NAMALWA (cell line): ENCODE results near the gene ADD3.
"Not testable (repeated sequence)": the region's sequence is repeated elsewhere in the genome, so short reads cannot be mapped to it uniquely, and the experiment has no call there.

Experiments
- DNase-seq: peaks from one replicate; pipeline ENCODE4 v3.0.0-alpha.2; 2015; ENCODE audit warnings: low spot score

ADD3 gene

DNA sequence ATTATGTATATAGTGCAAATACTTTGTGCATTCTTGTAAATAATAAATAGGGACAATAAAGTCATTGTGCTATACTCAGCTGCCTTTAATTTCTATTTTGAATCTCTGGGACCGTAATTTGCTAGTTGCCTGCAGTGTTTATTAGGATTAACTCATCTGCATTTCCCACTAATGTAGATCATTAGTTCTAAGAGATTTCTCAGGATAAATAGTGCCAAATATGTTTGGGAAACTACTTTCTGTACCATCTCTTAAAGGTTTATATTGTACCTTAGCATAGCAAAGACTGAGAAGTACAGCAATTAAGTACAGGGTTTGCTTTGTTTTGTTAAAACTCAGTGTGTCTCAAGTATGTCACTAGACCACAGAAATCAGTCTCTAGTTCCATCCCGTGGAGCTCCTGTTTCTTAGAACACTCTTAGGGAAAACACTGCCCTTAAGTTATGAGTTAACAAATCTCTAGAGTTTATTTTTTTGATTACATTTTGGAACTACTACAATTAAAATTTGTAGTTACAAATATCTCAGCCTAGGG lies 26.0 kb downstream of the ADD3 start:
- DNase-seq: no peak

DNA sequence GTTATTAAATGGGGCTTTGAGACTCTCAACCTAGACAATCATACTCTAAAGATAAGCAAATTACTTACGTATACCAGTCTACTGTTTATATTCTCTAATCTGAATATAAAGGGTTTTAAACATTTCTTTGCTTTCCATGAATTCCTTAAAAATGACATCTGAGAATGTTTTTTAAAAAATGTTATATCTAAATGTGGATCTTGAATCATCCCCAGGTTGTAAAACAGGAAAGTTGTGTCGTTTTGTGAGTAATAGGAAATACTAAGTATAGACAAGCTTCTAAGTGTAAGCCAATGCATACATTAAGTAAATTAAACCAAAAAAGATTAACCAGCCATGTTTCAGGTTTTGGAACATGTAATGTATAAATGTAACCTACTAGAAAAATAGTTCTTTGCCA lies 26.8 kb downstream of the ADD3 start:
- DNase-seq: no peak

DNA sequence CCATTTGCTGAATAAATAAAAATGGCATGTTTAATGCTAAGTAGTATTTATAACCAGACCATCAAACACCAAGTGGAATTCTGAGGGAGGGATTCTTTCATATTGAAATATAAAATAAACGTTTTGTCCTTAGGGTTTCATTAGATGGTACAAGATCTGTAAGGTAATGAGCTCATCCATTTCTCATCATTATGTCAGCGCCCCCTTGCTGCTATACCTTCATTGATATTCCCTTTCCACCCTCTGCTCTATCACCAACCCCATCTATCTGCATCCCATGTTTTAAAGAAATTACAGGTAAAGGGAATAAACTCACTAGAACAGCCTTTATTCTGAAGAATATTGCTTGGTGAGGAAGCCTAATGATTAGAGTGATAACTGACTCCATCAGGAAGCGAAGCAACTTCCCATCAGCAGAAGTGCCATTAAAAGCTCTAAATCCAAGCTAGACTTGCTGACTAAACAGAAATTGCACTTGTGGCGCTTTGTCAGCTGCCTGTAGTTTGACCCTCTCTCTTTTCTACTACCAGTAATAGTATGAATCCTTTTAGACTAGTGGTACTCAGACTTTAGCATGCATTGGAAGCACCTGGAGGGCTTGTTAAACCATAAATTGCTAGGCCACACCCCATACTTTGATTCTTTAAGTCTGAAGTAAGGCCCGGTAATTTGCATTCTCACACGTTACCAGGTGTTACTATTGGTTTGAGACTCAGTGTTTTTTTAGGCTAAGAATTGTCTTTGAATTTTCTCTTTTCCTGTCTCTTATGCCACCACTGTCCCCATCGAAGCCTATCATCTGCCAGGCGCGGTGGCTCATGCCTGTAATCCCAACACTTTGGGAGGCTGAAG lies 27.5 kb downstream of the ADD3 start:
- DNase-seq: peak; percentile 34

DNA sequence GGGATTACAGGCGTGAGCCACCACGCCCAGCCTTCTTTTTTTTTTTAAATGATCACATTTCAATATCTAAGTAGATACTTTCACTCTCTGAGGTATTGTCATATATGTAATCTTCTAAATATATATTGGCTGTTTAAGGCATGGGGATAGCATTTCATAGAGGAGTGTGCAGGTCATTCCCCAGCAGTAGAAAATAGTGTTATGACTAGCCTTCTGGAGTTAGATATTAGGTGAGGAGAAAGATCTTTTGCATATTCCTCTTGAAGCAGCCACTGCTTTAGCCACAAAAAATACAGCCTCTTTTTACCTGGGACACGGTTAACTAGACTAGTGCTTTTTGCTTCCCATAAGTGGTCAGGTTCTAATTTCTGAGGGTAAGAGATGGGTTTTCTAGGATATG lies 28.9 kb downstream of the ADD3 start:
- no peak for DNase-seq

DNA sequence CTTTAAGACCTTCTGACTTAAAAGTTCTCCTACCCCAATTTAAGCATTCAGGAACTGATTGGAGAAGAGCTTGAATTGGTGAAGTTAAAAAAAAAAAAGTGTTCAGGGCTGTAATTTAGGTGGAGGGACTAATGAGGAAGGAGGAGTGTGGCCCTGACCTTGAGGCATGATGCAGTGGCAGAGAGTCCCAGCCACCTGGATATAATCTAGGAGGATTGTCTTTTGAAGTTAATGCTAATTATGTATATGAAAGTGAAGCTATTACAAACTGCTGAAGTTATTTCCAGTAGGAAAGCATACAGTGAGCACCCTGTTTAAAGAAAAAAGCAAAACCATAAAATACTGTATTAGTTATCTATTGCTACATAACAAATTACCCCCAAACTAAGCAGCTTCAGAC lies 31.5 kb downstream of the ADD3 start:
- DNase-seq: no peak

DNA sequence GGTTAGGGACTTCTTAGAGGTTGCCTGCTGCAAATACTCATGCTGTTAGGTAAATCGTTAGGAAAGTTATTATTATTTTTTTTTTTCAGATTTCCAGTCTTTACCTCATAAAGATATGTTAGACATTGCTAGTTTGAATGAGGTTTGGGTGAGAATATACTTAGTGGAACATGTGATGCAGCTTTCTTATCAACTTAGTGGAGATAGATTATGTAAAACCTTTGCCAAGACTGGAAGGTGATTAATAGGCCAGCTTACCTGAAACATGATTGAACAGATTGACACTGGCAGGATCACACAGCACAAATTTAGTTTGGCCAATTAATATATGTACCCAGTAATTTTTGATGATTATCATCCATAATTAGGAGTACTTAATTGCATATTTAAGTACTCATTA lies 32.3 kb downstream of the ADD3 start:
- no peak for DNase-seq

DNA sequence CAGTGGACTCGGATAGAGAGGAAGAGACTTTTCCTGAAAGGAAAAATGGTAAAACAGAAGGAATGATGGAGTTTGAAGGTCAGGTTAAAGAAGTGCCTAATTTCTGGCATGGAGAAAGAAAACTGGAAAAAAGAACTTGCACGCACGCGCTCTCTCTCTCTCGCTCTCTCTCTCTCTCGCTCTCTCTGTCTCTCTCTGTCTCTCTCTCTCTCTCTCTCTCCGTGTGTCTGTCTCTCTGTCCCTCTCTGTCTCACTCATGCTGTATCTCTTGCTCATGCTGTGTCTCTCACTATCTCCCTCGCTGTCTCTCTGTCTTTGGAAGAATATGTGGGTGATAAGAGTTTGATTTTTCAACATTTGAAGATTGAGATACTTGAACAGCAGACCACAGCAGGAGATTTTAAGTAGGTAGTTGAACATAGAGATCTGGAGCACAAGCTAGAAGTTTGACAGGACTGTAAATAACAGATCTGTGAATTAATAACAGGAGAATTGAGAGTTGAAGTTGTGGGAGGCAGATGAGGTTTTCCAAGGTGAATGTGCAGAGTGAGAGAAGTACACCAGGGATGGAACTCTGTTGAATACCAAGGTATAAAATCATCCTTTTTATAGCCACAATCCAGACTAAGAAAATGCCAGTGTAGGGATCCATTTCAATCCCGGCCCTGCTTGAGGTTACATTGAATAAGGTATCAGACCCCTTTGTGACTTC lies 33.1 kb downstream of the ADD3 start:
- DNase-seq: no peak

DNA sequence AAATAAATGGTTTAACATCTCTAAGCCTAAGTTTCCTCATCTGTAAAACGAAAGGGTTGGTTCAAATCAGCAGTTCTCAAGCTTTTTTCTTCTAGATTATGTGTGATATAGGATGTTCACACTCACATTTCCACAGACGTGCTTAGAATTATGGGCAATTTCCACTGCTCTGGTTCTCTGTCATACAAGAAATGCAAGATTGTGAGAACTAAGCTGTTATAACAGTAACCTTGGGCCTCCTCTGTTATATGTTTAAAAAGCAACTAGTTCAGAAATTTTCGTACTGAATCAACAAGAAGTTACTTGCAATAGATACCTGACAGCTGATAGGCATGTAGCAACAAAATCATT lies 33.7 kb downstream of the ADD3 start:
- DNase-seq: no peak

DNA sequence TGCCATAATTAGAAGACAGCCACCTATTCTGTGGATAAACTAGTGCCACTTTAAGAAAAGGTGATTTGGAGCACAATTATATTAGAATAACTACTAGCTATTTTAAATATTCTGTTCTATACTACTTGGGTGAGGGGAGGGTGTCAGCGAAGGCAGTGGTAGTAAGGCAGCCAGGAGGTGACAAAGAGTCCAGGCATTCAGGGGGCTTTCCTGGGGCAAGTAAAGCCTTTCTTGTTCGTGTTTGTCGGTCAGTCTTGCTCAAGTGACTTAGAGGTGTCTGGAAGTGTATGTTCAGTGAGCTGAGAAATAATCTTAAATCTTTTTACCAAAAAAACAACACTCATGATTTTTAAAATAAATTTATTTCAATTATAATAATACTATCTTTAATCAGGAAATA lies 34.4 kb downstream of the ADD3 start:
- no peak for DNase-seq

DNA sequence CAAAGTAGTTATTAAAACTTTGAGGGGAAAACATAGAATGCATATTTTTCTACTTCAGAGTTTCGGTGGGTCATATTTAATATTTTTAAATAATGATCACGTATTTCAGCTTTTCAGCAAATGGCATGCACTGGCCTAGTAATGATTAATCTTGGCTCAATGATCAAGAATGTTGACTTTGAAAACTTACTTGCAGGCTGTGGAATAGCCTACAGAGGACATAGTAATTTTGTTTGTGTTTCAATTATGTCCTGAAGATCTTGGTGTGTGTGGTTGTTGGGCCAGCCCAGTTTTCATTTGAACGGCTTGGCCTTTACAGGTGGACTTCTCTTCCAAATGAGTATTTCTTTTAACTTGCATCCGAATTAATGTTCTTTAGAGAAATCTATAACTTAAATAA lies 35.1 kb downstream of the ADD3 start:
- DNase-seq: no peak

DNA sequence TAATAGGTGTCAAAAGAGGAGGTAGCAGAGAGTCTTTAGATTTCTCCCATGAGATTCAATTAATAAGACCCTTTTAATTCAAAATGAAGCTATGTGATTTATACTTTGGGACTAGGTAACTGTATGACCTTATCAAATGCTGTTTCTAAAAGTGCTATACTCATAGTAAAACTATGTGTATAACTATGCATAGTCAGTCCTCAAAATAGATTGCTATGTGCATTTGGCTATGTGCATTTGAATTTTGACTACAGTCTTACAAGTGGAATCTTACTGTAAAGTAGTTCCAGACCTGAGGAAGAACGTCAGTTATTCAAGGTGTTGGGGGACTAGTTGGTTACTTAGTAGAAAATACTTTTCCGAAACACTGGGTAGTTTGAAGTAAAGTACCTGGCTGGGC lies 36.9 kb downstream of the ADD3 start:
- DNase-seq: no peak

DNA sequence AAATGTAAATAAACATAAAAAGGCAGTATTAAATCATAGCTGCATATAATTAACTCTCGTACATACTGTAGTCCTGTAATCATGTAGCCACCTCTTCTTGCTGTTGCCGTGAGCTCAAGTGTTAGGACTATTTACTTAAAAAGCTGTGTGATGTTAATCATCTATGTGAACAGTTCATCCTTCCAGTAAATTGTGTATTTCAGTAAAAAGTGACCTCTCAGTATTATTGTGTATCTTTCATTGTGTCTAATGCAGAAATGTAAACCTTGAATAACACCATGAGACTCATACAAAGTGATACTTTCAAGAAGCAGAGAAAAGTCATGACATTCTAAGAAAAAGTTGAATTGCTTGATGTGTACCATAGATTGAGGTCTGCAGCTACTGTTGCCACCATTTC lies 38.0 kb downstream of the ADD3 start:
- DNase-seq: no peak

DNA sequence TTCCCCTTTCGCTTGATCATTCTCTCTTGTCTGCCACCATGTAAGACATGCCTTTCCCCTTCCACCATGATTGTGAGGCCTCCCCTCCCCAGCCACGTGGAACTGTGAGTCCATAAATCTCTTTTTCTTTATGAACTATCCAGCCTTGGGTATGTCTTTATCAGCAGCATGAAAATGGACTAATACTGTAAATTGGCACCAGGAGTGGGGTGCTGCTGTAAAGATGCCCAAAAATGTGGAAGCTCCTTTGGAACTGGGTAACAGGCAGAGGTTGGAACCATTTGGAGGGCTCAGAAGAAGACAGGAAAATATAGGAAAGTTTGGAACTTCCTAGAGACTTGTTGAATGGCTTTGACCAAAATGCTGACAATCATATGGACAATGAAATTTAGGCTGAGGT lies 40.4 kb downstream of the ADD3 start:
- not testable (repeated sequence) for DNase-seq

DNA sequence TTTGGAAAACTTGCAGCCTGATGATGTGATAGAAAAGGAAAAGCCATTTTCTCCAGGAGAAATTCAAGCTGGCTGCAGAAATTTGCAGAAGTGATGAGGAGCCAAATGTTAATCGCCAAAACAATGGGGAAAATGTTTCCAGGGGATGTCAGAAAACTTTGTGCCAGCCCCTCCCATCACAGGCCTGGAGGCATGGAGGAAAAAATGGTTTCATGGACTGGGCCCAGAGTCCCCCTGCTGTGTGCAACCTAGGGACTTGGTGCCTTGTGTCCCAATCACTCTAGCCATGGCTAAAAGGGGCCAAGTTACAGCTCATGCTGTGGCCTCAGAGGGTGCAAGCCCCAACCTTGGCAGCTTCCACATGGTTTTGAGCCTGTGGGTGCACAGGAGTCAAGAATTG lies 41.0 kb downstream of the ADD3 start:
- DNase-seq: no peak

DNA sequence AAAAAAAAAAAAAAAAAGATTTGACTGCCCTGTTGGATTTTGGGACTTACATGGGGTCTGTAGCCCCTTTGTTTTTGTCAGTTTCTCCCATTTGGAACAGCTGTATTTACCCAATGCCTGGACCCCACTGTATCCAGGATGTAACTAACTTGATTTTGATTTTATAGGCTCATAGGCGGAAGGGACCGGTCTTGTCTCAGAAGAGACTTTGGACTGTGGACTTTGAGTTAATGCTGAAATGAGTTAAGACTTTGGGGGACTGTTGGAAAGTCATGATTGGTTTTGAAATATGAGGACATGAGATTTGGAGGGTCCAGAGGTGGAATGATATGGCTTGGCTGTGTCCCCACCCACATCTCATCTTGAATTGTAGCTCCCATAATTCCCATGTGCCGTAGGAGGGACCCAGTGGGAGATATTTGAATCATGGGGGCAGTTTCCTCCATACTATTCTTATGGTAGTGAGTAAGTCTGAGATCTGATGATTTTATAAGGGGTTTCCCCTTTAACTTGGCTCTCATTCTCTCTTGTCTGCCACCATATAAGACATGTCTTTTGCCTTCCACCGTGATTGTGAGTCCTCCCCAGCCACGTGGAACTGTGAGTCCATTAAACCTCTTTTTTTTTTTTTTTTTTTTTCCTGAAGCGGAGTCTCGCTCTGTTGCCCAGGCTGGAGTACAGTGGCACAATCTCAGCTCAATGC lies 42.3 kb downstream of the ADD3 start:
- DNase-seq: not testable (repeated sequence)

DNA sequence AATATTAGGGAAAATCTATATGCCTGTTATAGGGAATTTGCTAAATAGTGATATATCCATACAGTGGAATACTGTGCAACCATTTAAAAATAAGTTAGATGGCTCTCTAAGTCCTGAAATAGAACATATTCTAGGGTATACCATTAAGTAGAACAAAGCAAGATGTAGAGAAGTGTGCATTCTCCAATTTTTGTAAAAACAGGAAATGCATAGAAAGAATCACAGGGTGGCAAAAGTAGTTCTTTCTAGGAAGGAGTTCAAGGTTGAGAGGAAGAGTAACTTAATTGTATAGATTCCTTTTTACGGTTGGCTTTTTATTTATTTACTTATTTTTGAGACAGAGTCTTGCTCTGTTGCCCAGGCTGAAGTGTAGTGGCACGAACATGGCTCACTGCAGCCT lies 43.7 kb downstream of the ADD3 start:
- no peak for DNase-seq

DNA sequence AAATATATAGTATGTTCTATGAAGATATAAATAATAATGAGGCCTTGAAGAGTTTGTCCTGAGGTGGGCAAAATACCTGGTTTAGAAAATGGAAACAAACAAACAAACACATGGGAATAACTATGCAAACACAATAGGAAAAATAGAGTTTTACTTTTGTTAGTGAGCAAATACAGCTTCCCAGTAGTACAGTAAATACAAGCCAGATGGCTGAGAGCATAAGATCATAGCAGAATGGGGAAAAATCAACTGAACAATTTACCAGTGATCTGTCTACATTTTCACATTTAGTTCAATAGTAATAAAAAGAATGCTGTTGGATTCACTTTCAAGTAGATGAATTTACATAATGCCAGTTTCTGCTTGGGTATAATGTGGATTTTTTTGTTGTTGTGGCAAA lies 45.1 kb downstream of the ADD3 start:
- no peak for DNase-seq

DNA sequence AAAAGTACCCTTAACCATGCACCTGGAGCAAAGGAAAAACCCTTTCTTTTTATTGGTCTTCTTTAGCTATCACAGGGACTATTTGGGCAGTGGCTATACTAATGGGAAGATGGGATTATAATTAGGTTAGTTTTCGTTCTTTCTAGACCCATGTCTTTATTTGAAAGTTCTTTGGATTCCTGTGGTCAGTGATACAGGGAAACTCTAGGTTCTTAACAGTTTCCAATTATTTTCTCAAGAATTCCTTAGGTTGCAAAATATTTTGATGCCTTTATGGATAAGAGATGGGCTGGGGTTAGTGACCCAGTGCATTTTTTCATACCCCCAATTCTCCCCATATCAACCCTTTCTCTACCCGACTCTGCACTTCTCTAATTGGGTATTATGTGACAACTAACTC lies 49.0 kb downstream of the ADD3 start:
- no peak for DNase-seq

DNA sequence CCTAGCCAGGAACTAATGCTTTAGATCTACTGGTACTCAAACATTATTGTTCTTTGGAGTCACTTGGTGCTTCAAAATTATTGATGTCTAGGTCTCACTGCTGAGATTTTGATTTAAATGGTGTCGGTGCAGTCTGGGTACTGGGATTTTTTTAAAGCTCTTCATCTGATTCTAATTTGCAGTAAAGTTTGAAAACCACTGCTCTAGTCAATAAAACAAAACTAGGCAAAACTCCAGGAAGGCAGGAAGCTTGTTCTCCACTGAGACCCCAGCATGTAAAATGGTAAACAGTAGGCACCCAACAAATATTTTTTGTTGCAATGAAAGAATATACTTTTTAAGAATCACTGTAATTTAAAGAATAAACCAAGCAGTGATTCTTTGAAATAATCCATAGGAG lies 49.7 kb downstream of the ADD3 start:
- DNase-seq: no peak

DNA sequence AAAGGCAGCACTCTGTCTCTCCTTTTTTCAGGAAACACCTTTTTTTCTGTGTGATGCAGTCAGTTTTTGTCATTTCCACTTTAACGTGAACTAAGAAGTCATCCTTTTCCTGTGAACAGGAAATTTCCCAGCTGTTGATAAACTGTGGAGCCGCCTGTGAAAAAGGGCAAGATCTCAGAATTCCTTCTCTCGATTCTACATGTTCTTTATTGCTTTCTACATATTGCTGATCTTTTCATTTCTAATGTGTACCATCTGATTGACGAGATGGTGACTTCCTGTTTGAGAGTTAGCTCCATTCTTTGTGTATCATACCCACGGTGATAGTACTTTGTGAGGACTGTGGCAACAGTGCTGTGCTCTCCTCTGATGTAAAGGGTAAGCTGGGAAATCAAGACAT lies 50.4 kb downstream of the ADD3 start:
- DNase-seq: peak; percentile 43

DNA sequence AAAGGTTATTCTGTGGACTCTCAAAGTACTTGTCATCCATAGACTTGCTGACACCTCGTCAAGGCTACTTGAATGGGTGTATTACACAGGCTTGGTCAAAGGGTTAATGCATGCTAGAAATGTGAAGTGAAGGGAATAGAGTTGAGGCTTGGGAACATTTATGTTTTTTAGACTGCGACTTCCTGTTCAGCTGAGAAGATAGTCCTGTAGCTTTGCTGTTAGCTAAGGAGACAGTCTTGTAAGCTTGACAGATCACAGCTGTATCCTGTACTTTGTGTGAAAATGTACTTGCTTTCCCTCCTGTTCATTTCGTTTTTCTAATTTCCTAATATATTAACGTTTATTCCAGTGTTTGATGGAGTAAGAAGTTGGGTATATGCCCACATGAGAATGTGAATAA lies 52.1 kb downstream of the ADD3 start:
- peak; percentile 64 for DNase-seq

DNA sequence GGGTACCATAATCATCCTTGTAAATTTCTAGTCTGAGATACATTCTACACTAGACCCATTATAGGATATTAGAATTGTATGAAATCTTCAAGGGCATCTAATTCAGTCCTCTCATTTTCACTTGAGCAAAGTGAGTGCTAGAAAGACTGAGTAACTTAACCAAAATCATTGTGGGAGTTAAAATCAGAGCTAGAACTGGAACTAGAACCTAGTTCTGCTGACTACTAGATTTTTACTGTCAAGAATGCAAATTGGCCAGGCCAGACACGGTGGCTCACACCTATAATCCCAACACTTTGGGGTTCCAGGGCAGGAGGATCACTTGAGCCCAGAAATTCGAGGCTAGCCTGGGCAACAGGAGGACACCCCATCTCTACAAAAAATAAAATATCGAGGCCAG lies 53.9 kb downstream of the ADD3 start:
- DNase-seq: no peak

DNA sequence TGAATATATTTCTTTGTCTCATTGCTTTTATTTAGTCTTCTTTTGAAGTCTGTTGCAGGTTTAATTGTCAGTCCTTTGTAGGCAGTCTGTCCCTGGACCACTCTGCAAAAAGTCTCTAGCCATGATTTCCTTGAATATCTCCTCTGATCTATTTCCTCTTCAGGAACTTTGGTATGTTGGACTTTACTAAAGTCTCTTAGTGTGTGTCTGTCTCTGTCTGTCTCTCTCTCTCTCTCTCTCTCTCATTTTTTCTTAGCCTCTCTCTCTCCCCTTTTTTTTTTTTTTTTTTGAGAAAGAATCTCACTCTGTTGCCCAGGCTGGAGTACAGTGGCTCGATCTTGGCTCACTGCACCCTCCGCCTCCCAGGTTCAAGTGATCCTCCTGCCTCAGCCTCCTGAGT lies 57.5 kb downstream of the ADD3 start:
- no peak for DNase-seq
